Activated naive CD4-positive, alpha-beta T cell treated with anti-CD3 and anti-CD28 coated beads, Interleukin-2, amount 50 U/mL, for 72 hours (primary cell): Measurements from ENCODE around the gene GOLGA8Q. TPM values are rescaled to one million over a fixed set of nuclear protein-coding genes. Genes with fewer than 3 reads are reported as not detected.

Source experiments
- total RNA-seq, 2 donors: library from RNA; stranded (reverse); gene quantifications; one replicate each; pipeline ENCODE4 v1.2.3, GENCODE V29; 2022

GOLGA8Q gene
- total RNA-seq, 2 donors from 2014 or later = 0.59 to 1.6 TPM

Other genes starting within 250 kb of the GOLGA8Q start
- 1 to 10 TPM in 1 of 2 donors, not detected in 1; 4.3 TPM for gene CHRFAM7A, start 158.5 kb upstream of the GOLGA8Q start, total RNA-seq
- 1 to 10 TPM; 4.2 to 5.0 TPM for gene GOLGA8R, start 137.8 kb upstream of the GOLGA8Q start, total RNA-seq
- gene GOLGA8H, start 52.0 kb downstream of the GOLGA8Q start, total RNA-seq = under 1 TPM; 0.20 to 0.60 TPM